ENCODE measurements around the gene MFAP3L. TPM values are rescaled to one million over a fixed set of nuclear protein-coding genes. Genes with fewer than 3 reads are reported as not detected.

The MFAP3L gene
- total RNA-seq, 1 experiment from 2014 or later, result 7.9 TPM

- no peaks in the 10 kb centered on the region; the same call in 1 of the 2 replicates for H3K27me3 ChIP-seq (ENCODE audit: control insufficient read depth, insufficient read depth, low read length)
- BruUV-seq (replicated peaks), result no TSS peak
- no peak overlapping the region for H3K4me3 ChIP-seq (ENCODE audit: low read depth in 2 of 2, low read length in 2 of 2)
- DNase-seq (ENCODE audit: low read depth, low spot score) (no peak), ATAC-seq (no peak)
- intact Hi-C loops (cut with micrococcal nuclease; ENCODE audit: unreplicated experiment) (no loop called here), in situ Hi-C loops (cut with HindIII; ENCODE audit: low pct_unique_long_range_greater_than_20kb, low sequenced_read_pairs) (loop anchor here (25.0 kb wide), 1 partner anchor 223 kb away; no protein-coding TSS in a partner anchor)
- ChIA-PET CTCF (no interaction called here), POLR2A (no interaction called here)
- TF ChIP-seq TCF7L2 (IDR thresholded peaks at IDR 0.05; ENCODE audit: low read depth, low read length) (no peak), CTCF (IDR thresholded peaks at IDR 0.05) (no peak), SIN3A (IDR thresholded peaks at IDR 0.05; ENCODE audit: borderline replicate concordance, insufficient read depth, low read depth, low read length) (no peak), REST (IDR thresholded peaks at IDR 0.05; ENCODE audit: insufficient read depth in 1 of 2, low read depth in 2 of 2, low read length in 1 of 2) (no peak), POLR2AphosphoS5 (IDR thresholded peaks at IDR 0.05; ENCODE audit: low read depth, low read length) (no peak)
- H3K36me3 ChIP-seq (ENCODE audit: control insufficient read depth, insufficient read depth, low read length), result no peaks in the 10 kb centered on the region
- no peaks in the 10 kb centered on the region for H3K9me3 ChIP-seq (ENCODE audit: control insufficient read depth, insufficient read depth, low read depth, low read length)
- H3K4me1 ChIP-seq (ENCODE audit: control insufficient read depth, insufficient read depth, low read length), result no peaks in the 10 kb centered on the region
- H3K27ac ChIP-seq (ENCODE audit: low read length), result no peak overlapping the region
These were observed 9.0 kb upstream of the MFAP3L start for GRCh38 chr4:170035231-170035630.

GRCh38 chr4:170033999-170034398 is 7.8 kb upstream of the MFAP3L start:
- intact Hi-C loops (cut with micrococcal nuclease; ENCODE audit: unreplicated experiment), result no loop called here
- in situ Hi-C loops (cut with HindIII; ENCODE audit: low pct_unique_long_range_greater_than_20kb, low sequenced_read_pairs), result loop anchor here (25.0 kb wide), 1 partner anchor 222 kb away; no protein-coding TSS in a partner anchor
- BruUV-seq (replicated peaks), result no TSS peak
- no peak overlapping the region for H3K27ac ChIP-seq (ENCODE audit: low read length)
- no peak for DNase-seq (ENCODE audit: low read depth, low spot score)
- ATAC-seq, result no peak
- no peaks in the 10 kb centered on the region for H3K36me3 ChIP-seq (ENCODE audit: control insufficient read depth, insufficient read depth, low read length)
- ChIA-PET CTCF (no interaction called here), POLR2A (no interaction called here)
- no peak overlapping the region for H3K4me3 ChIP-seq (ENCODE audit: low read depth in 2 of 2, low read length in 2 of 2)
- TF ChIP-seq POLR2AphosphoS5 (IDR thresholded peaks at IDR 0.05; ENCODE audit: low read depth, low read length) (no peak), REST (IDR thresholded peaks at IDR 0.05; ENCODE audit: insufficient read depth in 1 of 2, low read depth in 2 of 2, low read length in 1 of 2) (no peak), CTCF (IDR thresholded peaks at IDR 0.05) (no peak), TCF7L2 (IDR thresholded peaks at IDR 0.05; ENCODE audit: low read depth, low read length) (no peak), SIN3A (IDR thresholded peaks at IDR 0.05; ENCODE audit: borderline replicate concordance, insufficient read depth, low read depth, low read length) (no peak)
- H3K4me1 ChIP-seq (ENCODE audit: control insufficient read depth, insufficient read depth, low read length), result no peaks in the 10 kb centered on the region
- H3K27me3 ChIP-seq (ENCODE audit: control insufficient read depth, insufficient read depth, low read length), result no peaks in the 10 kb centered on the region; the same call in 1 of the 2 replicates
- H3K9me3 ChIP-seq (ENCODE audit: control insufficient read depth, insufficient read depth, low read depth, low read length), result no peaks in the 10 kb centered on the region
